HCT116 (cell line): Measurements from ENCODE around the gene SRGAP3. TPM values are rescaled to one million over a fixed set of nuclear protein-coding genes. Genes with fewer than 3 reads are reported as not detected.

Experiments
- ATAC-seq: fragments of 200-7000 bp; cut with Tn5 transposase; 2 replicates; pipeline ENCODE4 v1.9.1; 2020; ENCODE audit warnings: mild to moderate bottlenecking, moderate library complexity
- BruUV-seq: library from RNA; stranded (reverse); fragments of 400-500 nt; replicated peaks from 2 replicates; lab custom pipeline; 2021; lab: Mats Ljungman, UMichigan
- CTCF ChIA-PET: fragments of 300-600 bp; sonication (Branson Sonifier 250); formaldehyde crosslinking; loops from one replicate; lab custom pipeline; 2021; ENCODE audit warnings: antibody characterized with exemption; lab: Charles Lee
- POLR2A ChIA-PET: fragments of 300-600, 350-600 bp; sonication (Branson Sonifier 250); formaldehyde crosslinking; loops from one replicate; lab custom pipeline; 2021; ENCODE audit warnings: antibody characterized with exemption; lab: Charles Lee
- RAD21 ChIA-PET, 2 experiments: fragments of 300-600 bp; sonication (Branson Sonifier 250); formaldehyde crosslinking; loops; one replicate each; lab custom pipeline; 2023; ENCODE audit warnings: low total read pairs in 2 of 2; ENCODE audit not compliant: uncharacterized antibody in 2 of 2, unreplicated experiment in 2 of 2, low non-redundant PET in 1 of 2; lab: Charles Lee
- DNase-seq: peaks from one replicate; pipeline ENCODE4 v3.0.0-alpha.2; 2010; ENCODE audit warnings: low read depth, low spot score
- H2AFZ ChIP-seq: fragments of 200-600 bp; shearing (Covaris generic), sonication (generic); 2 replicates; pipeline ENCODE4 v1.6.1; 2017; ENCODE audit warnings: low read depth, mixed run types, mixed read lengths, antibody characterized with exemption, low read length; ENCODE audit not compliant: poor library complexity, severe bottlenecking
- H3K27ac ChIP-seq: 2 replicates; pipeline ENCODE4 v1.5.1; 2012; ENCODE audit warnings: low read depth, low read length
- H3K27me3 ChIP-seq: fragments of 200-600 bp; sonication (generic); 2 replicates; pipeline ENCODE4 v1.6.1; 2016; ENCODE audit warnings: mixed run types, low read length, mixed read lengths; ENCODE audit not compliant: insufficient read depth
- H3K36me3 ChIP-seq, 2 experiments: fragments of 200-500 bp in 1 of 2; fragments of 200-600 bp in 1 of 2; sonication (Bioruptor generic) in 1 of 2; sonication (generic) in 1 of 2; 2 replicates each; pipeline versions ENCODE4 v1.5.1 to v1.6.1; 2014 to 2016; ENCODE audit warnings: low read length in 2 of 2, inconsistent platforms in 1 of 2, mixed read lengths in 1 of 2, mixed run types in 1 of 2; ENCODE audit not compliant: insufficient read depth in 2 of 2, control insufficient read depth in 1 of 2
- H3K4me1 ChIP-seq, 2 experiments: fragments of 200-600 bp in 1 of 2; sonication (generic) in 1 of 2; 2 replicates each; pipeline versions ENCODE4 v1.5.1 to v1.6.1; 2012 to 2017; ENCODE audit warnings: low read length in 2 of 2, inconsistent platforms in 1 of 2, mild to moderate bottlenecking in 1 of 2, mixed read lengths in 1 of 2, mixed run types in 1 of 2, moderate library complexity in 1 of 2; ENCODE audit not compliant: insufficient read depth in 2 of 2, control insufficient read depth in 1 of 2
- H3K4me2 ChIP-seq: fragments of 200-600 bp; sonication (generic); 2 replicates; pipeline ENCODE4 v1.6.1; 2017; ENCODE audit warnings: mixed run types, low read length, mixed read lengths
- H3K4me3 ChIP-seq, 2 experiments: fragments of 200-600 bp in 1 of 2; sonication (generic) in 1 of 2; replicated peaks in 1 of 2; 2 replicates each; pipeline ENCODE4 v1.5.1; 2011 to 2016; ENCODE audit warnings: low read length in 2 of 2, control low read depth in 1 of 2, low read depth in 1 of 2, mild to moderate bottlenecking in 1 of 2, mixed read lengths in 1 of 2, mixed run types in 1 of 2
- H3K79me2 ChIP-seq: fragments of 200-600 bp; sonication (generic); 2 replicates; pipeline ENCODE4 v1.6.1; 2017; ENCODE audit warnings: mild to moderate bottlenecking, mixed run types, low read length, moderate library complexity, mixed read lengths; ENCODE audit not compliant: insufficient read depth
- H3K9ac ChIP-seq: fragments of 200-600 bp; sonication (generic); 2 replicates; pipeline ENCODE4 v1.6.1; 2016; ENCODE audit warnings: low read length, mixed read lengths
- H3K9me2 ChIP-seq: fragments of 200-600 bp; sonication (generic), shearing (Covaris generic); 2 replicates; pipeline ENCODE4 v1.6.1; 2017; ENCODE audit warnings: mixed run types, mild to moderate bottlenecking, moderate library complexity; ENCODE audit not compliant: insufficient read depth
- H3K9me3 ChIP-seq, 2 experiments: fragments of 200-500 bp in 1 of 2; fragments of 200-600 bp in 1 of 2; sonication (Bioruptor generic) in 1 of 2; sonication (generic) in 1 of 2; 2 replicates each; pipeline ENCODE4 v1.6.1; 2014 to 2017; ENCODE audit warnings: low read length in 2 of 2, mixed read lengths in 2 of 2, inconsistent platforms in 1 of 2, low read depth in 1 of 2, mild to moderate bottlenecking in 1 of 2, mixed run types in 1 of 2, moderate library complexity in 1 of 2; ENCODE audit not compliant: control insufficient read depth in 1 of 2, insufficient read depth in 1 of 2
- H4K20me1 ChIP-seq: fragments of 200-600 bp; sonication (generic), shearing (Covaris generic); 2 replicates; pipeline ENCODE4 v1.6.1; 2017; ENCODE audit warnings: mixed run types, mild to moderate bottlenecking, moderate library complexity; ENCODE audit not compliant: insufficient read depth
- CBX3 ChIP-seq: IDR thresholded peaks from 2 replicates; pipeline ENCODE4 v1.6.1; 2012; ENCODE audit warnings: low read depth
- EGR1 ChIP-seq: IDR thresholded peaks from 2 replicates; pipeline ENCODE4 v1.6.1; 2012; ENCODE audit warnings: low read depth
- ELF1 ChIP-seq: IDR thresholded peaks from 2 replicates; pipeline ENCODE4 v1.6.1; 2012; ENCODE audit warnings: low read depth, borderline replicate concordance
- EZH2phosphoT487 ChIP-seq: fragments of 200-600 bp; IDR thresholded peaks from 2 replicates; pipeline ENCODE4 v1.6.1; 2018; ENCODE audit warnings: antibody characterized with exemption, borderline replicate concordance
- JUND ChIP-seq: IDR thresholded peaks from 2 replicates; pipeline ENCODE4 v1.6.1; 2012
- RAD21 ChIP-seq: IDR thresholded peaks from 2 replicates; pipeline ENCODE4 v1.6.1; 2012; ENCODE audit warnings: low read depth, mild to moderate bottlenecking
- SRF ChIP-seq: IDR thresholded peaks from 2 replicates; pipeline ENCODE4 v1.6.1; 2012; ENCODE audit warnings: low read depth
- YY1 ChIP-seq: IDR thresholded peaks from 2 replicates; pipeline ENCODE4 v1.6.1; 2011; ENCODE audit warnings: low read length, low read depth, moderate library complexity, mild to moderate bottlenecking; ENCODE audit not compliant: insufficient replicate concordance; ENCODE audit errors: extremely low read depth
- ZBTB33 ChIP-seq: IDR thresholded peaks from 2 replicates; pipeline ENCODE4 v1.6.1; 2011; ENCODE audit warnings: mild to moderate bottlenecking, low read length, moderate library complexity; ENCODE audit not compliant: insufficient replicate concordance; ENCODE audit errors: extremely low read depth
- ZFX ChIP-seq: fragments of 450-650 bp; IDR thresholded peaks from 2 replicates; pipeline ENCODE4 v1.6.1; 2017
- ZNF274 ChIP-seq: fragments of 200-500 bp; sonication (Bioruptor generic); IDR thresholded peaks from 2 replicates; pipeline ENCODE4 v1.6.1; 2014; ENCODE audit warnings: mild to moderate bottlenecking, low read depth, low read length, inconsistent platforms
- intact Hi-C: fragments of 100-400 bp; cut with micrococcal nuclease; formaldehyde crosslinking; loops from 2 replicates; pipeline ENCODE4 v1.10.0; 2022
- total RNA-seq: library from RNA; stranded (reverse); gene quantifications from one replicate; pipeline ENCODE4 v1.2.1, GENCODE V29; 2021; ENCODE audit not compliant: unreplicated experiment
- TF ChIP-seq, protein P1 (sequence below), 3 experiments: fragments of 200-600 bp in 1 of 3; sonication (generic) in 1 of 3; IDR thresholded peaks in 2 of 3; conservative IDR thresholded peaks in 1 of 3; 2 replicates each; pipeline ENCODE4 v1.5.1; 2012 to 2017; ENCODE audit warnings: low read depth in 2 of 3, low read length in 2 of 3, antibody characterized with exemption in 1 of 3, borderline replicate concordance in 1 of 3, control low read depth in 1 of 3, mild to moderate bottlenecking in 1 of 3, mixed read lengths in 1 of 3, mixed run types in 1 of 3, moderate library complexity in 1 of 3; ENCODE audit not compliant: insufficient read depth in 1 of 3
- TF ChIP-seq, protein P2 (sequence below): IDR thresholded peaks from 2 replicates; pipeline ENCODE4 v1.6.1; 2012; ENCODE audit warnings: low read depth

The SRGAP3 gene
- total RNA-seq, 1 experiment from 2014 or later = 8.3 TPM

GRCh38 chr3:9000041-9000440, 249.4 kb downstream of the SRGAP3 start:
- Histone ChIP-seq H4K20me1 (no peaks in the 10 kb centered on the region), H3K4me3 (no peak overlapping the region), H3K9me3 (no peaks in the 10 kb centered on the region), H3K4me2 (no peak overlapping the region), H3K9ac (no peak overlapping the region), H3K36me3 (no peaks in the 10 kb centered on the region), H3K27me3 (peaks cover 5% of the 10 kb centered on the region; the same call in 1 of the 2 replicates), H3K27ac (no peak overlapping the region), H3K9me2 (no peaks in the 10 kb centered on the region), H3K4me1 (no peaks in the 10 kb centered on the region), H3K79me2 (no peaks in the 10 kb centered on the region), H2AFZ (no peak overlapping the region)
- ChIA-PET POLR2A (no interaction called here), RAD21 (no interaction called here), CTCF (interaction anchor here (1.1 kb wide), 1 partner anchor 12 kb away, joined by 3 read pairs; no protein-coding TSS in a partner anchor)
- BruUV-seq = no TSS peak
- DNase-seq (no peak), ATAC-seq (no peak)
- TF ChIP-seq EGR1 = no peak
- intact Hi-C loops = no loop called here

DNA sequence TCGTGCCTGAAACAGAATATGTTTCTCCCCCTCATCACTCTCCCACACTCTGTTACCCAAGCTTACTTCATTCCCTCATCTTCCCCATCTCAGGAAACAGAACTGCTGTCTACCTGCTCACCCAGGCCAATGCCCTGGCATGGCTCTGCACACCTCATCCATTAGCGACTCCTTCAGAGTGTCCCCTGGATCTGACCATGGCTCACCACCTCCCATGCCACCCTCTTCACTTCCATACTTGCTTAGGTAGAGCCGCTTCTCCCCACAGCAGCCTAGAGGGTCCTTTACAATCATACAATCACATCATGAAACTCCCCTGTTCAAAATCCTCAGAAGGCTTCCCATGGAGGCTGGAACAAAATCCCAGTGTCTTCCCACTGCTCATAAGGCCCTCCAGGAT, 252.3 kb downstream of the SRGAP3 start:
- Histone ChIP-seq H3K36me3 (no peaks in the 10 kb centered on the region), H3K9ac (no peak overlapping the region), H3K4me3 (no peak overlapping the region), H3K9me3 (no peaks in the 10 kb centered on the region), H4K20me1 (no peaks in the 10 kb centered on the region), H3K27me3 (peaks cover 5% of the 10 kb centered on the region; the same call in 1 of the 2 replicates), H3K79me2 (no peaks in the 10 kb centered on the region), H3K9me2 (no peaks in the 10 kb centered on the region), H3K27ac (no peak overlapping the region), H3K4me1 (no peaks in the 10 kb centered on the region), H2AFZ (no peak overlapping the region), H3K4me2 (no peak overlapping the region)
- no peak for TF ChIP-seq ELF1
- TF ChIP-seq EGR1 = no peak
- TF ChIP-seq, protein P1, sequence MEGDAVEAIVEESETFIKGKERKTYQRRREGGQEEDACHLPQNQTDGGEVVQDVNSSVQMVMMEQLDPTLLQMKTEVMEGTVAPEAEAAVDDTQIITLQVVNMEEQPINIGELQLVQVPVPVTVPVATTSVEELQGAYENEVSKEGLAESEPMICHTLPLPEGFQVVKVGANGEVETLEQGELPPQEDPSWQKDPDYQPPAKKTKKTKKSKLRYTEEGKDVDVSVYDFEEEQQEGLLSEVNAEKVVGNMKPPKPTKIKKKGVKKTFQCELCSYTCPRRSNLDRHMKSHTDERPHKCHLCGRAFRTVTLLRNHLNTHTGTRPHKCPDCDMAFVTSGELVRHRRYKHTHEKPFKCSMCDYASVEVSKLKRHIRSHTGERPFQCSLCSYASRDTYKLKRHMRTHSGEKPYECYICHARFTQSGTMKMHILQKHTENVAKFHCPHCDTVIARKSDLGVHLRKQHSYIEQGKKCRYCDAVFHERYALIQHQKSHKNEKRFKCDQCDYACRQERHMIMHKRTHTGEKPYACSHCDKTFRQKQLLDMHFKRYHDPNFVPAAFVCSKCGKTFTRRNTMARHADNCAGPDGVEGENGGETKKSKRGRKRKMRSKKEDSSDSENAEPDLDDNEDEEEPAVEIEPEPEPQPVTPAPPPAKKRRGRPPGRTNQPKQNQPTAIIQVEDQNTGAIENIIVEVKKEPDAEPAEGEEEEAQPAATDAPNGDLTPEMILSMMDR (IDR thresholded peaks at IDR 0.05 in 2 of 3, conservative IDR thresholded peaks at IDR 0.05 in 1 of 3; ENCODE audit: borderline replicate concordance in 1 of 3, insufficient read depth in 1 of 3, low read depth in 2 of 3, low read length in 2 of 3) = no peak
- no peak for TF ChIP-seq YY1
- no peak for TF ChIP-seq SRF
- TF ChIP-seq EZH2phosphoT487 = no peak
- TF ChIP-seq JUND = no peak
- no peak for TF ChIP-seq ZBTB33
- no peak for TF ChIP-seq ZNF274
- TF ChIP-seq RAD21 = no peak
- TF ChIP-seq, protein P2, sequence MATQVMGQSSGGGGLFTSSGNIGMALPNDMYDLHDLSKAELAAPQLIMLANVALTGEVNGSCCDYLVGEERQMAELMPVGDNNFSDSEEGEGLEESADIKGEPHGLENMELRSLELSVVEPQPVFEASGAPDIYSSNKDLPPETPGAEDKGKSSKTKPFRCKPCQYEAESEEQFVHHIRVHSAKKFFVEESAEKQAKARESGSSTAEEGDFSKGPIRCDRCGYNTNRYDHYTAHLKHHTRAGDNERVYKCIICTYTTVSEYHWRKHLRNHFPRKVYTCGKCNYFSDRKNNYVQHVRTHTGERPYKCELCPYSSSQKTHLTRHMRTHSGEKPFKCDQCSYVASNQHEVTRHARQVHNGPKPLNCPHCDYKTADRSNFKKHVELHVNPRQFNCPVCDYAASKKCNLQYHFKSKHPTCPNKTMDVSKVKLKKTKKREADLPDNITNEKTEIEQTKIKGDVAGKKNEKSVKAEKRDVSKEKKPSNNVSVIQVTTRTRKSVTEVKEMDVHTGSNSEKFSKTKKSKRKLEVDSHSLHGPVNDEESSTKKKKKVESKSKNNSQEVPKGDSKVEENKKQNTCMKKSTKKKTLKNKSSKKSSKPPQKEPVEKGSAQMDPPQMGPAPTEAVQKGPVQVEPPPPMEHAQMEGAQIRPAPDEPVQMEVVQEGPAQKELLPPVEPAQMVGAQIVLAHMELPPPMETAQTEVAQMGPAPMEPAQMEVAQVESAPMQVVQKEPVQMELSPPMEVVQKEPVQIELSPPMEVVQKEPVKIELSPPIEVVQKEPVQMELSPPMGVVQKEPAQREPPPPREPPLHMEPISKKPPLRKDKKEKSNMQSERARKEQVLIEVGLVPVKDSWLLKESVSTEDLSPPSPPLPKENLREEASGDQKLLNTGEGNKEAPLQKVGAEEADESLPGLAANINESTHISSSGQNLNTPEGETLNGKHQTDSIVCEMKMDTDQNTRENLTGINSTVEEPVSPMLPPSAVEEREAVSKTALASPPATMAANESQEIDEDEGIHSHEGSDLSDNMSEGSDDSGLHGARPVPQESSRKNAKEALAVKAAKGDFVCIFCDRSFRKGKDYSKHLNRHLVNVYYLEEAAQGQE = no peak
- no peak for TF ChIP-seq CBX3
- no peak for TF ChIP-seq ZFX
- CTCF ChIA-PET = no interaction called here
- ATAC-seq (no peak), DNase-seq (no peak)
- intact Hi-C loops = no loop called here
- BruUV-seq = no TSS peak
- POLR2A ChIA-PET = no interaction called here
- RAD21 ChIA-PET = no interaction called here
